GM21619 (cell line): ENCODE data around the gene PIK3R1.

Source experiments
- ATAC-seq: cut with Tn5 transposase; IDR thresholded peaks from one replicate; pipeline ENCODE4 v1.9.1; 2021; ENCODE audit not compliant: unreplicated experiment

The PIK3R1 gene

DNA sequence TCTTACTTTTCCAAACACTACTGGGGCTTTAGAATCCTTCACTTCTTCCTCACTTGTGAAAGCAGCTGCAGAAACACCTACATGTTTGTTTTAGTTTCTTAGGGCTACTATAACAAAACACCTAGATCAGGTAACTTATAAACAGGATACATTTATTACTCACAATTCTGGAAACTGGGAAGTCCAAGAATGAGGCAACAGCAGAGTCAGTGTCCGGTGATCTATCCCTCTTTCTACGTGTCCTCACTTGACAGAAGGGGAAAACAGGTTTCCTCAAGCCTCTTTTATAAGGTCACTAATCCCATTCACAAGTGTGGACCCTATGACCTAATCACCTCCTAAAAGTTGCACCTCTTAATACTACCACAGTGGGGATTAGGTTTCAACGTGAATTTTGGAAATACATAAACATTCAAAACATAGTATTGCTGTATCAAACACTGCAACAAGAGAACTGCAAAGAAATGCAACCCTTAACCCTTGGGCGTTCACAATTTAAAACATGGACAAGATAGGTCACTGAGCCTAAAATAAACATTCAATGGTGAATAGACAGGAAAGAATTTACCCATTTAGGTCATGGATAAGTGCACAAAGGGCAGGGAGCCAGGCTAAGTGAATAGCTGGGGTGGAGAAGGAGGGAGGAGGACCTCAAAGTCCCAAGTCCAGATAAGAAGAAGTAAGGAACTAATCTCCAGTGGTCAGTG, 104.3 kb downstream of the PIK3R1 start:
- ATAC-seq = no peak

DNA sequence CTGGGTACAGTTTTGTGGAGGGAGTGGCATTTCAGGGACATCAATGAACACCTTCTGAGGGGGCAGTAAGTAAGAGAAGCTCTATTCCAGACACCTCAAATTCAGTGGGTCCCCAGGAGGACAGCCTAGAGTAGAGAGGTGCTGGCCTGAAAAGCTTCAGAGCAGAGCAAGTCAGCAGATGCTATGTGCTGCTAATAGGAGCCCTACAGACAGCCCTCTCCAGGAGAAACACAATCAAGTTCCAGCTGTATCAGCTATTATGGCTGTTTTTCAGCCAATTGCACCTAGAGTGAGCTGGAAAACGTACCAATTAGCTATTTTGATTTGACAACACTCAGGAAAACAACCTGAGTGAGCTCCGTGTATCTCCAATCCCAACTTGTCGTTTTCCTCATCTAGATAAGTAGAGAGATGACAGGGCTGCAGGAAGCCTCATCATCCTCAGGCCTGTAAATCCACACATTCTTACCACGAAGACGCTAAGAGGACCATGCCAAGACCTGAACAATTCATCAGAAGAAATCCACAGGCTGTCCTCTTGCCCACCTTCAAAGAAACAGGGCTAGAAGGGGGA, 104.9 kb downstream of the PIK3R1 start:
- no peak for ATAC-seq

DNA sequence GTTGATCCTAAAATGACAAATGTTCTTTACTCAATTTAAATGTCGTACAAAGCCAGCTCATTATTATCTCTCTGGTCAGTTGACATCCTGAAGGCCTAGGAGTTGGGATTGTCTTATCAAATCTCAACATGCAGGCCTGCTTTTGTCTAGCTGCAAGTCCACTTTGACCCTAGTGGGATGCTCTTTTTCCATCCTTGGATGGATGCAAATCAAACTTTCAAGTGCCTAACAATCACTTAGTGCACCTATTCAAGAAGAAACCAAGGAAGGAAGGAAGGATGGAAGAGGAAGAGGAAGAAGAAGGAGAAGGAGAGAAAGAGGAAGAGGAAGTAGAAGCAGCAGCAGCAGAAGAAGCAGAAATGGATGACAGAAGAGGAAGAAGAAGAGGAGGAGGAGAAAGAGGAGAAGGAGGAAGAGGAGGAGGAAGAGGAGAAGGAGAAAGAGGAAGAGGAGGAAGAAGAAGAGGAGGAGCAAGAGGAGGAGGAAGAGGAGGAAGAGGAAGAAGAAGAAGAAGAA, 109.6 kb downstream of the PIK3R1 start:
- no peak for ATAC-seq

GRCh38 chr5:68329554-68330255, 114.1 kb downstream of the PIK3R1 start:
- ATAC-seq = no peak

GRCh38 chr5:68330574-68330973, 115.0 kb downstream of the PIK3R1 start:
- no peak for ATAC-seq

GRCh38 chr5:68331192-68332079, 115.9 kb downstream of the PIK3R1 start:
- no peak for ATAC-seq

- ATAC-seq = no peak
Observed at GRCh38 chr5:68332080-68332451, 116.5 kb downstream of the PIK3R1 start.

- no peak for ATAC-seq
Observed at GRCh38 chr5:68332556-68332955, 117.0 kb downstream of the PIK3R1 start.

DNA sequence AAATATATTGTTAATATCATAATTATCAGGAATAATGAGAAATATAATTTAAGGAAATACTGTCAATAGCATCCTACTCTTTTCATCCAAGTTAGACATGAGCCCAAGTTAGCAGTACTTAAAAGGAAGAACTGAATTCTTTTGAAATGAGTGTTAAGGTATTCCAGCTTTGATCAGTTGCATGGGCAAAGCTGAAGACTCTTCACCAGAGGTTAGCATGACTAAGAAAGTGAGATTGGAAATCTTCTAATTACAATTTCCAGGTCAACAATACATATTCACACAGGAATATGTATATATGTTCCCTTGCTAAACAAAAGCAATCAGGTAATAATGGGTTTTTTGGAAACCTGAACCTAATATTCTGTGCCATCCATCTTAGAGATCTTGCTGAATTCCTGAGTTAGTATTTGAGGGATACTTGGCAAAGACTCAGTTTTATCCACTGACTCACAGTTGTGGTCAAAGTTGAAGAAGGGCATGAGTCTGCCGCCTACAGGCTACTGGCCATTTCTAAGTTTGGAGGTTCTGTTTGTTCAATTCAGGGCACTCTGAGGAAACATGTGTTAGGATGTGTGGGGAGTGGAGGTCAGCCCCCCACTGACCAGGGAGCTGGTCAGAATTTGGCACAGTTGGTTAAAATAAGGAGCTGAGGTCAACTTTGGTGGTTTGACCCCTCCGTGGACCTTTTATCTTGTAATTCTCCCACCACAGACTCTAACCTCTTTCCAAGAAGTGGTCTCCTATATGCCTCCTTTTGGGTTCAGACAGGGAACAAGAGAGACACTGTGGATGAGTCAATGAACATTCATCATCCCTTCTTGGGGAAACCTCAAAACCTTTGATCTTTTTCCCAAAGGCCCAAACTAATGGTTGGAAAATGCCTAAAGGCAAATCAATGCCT, 118.3 kb downstream of the PIK3R1 start:
- ATAC-seq = no peak

DNA sequence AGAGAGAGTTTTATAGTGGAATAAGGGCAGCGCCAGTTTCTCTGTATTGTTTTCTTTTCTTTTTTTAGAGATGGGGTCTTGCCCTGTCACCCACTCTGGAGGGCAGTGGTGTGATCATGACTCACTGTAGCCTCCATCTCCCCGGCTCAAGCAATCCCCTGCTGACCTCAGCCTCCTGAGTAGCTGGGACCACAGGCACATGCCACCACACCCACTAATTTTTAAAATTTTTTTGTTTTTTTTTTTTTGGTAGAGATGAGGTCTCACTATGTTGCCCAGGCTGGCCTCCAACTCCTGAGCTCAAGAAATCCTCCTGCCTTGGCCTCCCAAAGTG, 119.0 kb downstream of the PIK3R1 start:
- no peak for ATAC-seq

- ATAC-seq = no peak
Observed at GRCh38 chr5:68335075-68335474, 119.5 kb downstream of the PIK3R1 start.

DNA sequence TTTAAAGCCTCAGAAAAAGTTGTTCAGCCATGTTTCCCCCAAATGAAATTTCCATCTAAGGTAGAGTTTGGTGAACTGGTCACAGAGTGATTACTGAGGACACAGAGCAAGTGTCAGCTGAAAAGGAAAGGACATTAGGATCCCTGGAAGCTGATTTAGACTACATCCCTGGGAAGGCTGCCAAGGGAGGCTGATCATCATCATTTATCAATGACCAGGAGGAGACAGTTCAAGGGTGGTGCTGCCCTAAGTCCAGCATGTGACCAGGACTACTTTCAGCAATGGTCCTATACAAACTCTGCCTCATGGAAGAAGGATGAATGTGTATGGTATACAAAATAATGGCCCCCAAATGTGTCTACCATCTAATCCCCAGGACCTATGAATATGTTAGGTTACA, 120.6 kb downstream of the PIK3R1 start:
- ATAC-seq = no peak

- ATAC-seq = no peak
Observed at GRCh38 chr5:68337235-68337634, 121.7 kb downstream of the PIK3R1 start.

DNA sequence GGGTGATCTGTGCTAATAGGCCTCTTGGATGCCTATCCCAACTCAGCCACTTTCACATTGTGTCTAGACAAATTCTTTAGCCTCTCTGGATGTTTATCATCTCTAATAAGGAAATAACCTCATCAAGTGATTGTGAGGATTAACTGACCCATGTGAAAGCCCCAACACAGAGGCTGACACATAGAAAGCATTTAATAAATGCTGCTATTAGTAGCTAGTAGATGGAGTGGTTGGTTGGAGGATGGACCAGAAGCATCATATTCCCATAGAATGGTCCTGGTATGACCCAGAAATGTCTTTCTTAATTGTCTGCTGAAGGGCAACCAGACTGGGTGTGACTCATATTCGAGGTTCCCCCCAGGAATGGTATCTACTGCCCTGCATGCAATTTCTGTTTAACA, 124.4 kb downstream of the PIK3R1 start:
- ATAC-seq = no peak

DNA sequence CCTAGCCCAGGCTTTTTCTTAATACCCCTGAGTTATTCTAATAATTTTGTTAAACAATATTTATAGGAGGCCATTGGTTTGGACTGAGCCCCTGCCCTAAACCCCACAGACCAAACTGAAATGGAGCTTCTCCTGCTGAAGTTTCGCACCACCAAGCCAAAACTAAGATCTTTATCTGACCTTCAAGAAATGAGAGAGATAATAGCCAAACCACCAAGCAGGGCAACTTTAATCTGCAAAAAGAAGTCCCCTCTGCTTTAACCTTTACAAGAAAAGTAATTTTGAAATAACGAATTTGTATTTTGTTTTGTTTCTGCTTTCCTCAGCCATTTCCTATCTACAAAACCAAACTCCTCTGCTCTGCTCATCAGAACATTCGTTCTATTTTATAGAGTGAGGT, 125.5 kb downstream of the PIK3R1 start:
- no peak for ATAC-seq

DNA sequence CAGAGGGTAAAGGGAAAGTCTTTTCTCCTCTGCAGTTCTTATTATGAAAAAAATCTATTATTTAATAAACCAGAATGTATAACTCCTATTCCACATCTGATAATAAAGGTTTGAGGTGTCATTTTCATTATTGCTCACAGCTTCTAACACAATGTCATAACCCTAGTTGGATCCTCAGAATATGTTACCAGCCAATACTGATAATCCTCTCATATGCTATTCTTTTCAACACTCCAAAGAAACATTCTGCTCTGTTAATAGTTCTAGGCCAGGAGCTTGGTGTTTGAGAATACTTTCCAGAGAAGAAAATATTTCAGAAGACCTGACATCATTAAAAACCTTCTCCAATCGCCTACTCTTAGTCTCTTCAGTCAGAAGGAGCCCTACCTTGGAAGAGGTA, 127.1 kb downstream of the PIK3R1 start:
- no peak for ATAC-seq

GRCh38 chr5:68343421-68343826, 127.9 kb downstream of the PIK3R1 start:
- peak; percentile 71 for ATAC-seq

GRCh38 chr5:68344447-68345111, 129.0 kb downstream of the PIK3R1 start:
- ATAC-seq = no peak

DNA sequence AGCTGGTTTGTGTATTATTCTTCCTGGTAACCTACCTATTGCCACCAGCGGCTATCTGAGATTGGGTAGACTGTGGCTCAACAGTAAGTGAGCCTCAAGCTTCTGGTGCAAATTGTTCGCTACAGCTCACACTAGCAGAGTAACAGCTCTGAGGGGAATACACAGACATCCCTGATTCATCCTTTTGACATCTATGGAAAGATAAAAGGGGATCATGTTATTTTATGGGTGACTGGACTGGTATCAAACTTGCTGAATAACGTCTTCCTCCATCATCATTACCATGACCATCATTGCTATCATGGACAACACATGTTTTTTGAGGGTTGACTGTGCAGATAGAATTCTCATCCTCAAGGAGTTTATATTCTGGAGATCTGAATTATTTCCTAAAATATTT, 129.6 kb downstream of the PIK3R1 start:
- no peak for ATAC-seq

DNA sequence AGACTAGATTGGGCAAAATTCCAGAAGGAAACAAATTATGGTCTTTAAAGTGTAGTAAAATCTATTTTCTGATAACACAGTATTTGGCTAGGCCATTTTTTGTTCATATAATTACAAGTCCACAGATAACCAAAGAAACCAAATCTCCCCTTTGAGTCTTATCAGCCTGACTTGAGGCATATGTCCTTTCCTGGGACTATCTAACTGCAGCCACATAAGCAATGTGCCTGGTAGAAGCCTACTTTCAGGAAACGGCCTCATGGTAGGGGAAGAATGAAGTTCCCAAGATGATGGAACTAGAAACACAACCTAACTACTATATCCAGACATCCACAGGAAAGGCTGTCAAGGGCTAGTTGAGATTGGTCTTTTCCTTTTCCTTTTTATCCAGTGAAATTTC, 130.0 kb downstream of the PIK3R1 start:
- no peak for ATAC-seq
